B cell (primary cell): ENCODE results near the gene B4GALT3. TPM values are rescaled to one million over a fixed set of nuclear protein-coding genes. Genes with fewer than 3 reads are reported as not detected.
A peak's percentile ranks its signal among the peaks of the same experiment; 100 is the strongest.

Source experiments
- ATAC-seq: fragments of 200-7000 bp; cut with Tn5 transposase; one replicate; pipeline ENCODE4 v1.10.0; 2021; ENCODE audit warnings: low read depth, mild to moderate bottlenecking, moderate number of reproducible peaks, moderate library complexity
- CTCF ChIA-PET: fragments of 350-600 bp; sonication (Branson Sonifier 250); formaldehyde crosslinking; loops from one replicate; lab custom pipeline; 2021; ENCODE audit warnings: antibody characterized with exemption, inconsistent platforms; lab: Charles Lee
- POLR2A ChIA-PET: fragments of 350-600 bp; sonication (Branson Sonifier 250); formaldehyde crosslinking; loops from one replicate; lab custom pipeline; 2021; ENCODE audit warnings: antibody characterized with exemption; lab: Charles Lee
- DNase-seq: peaks from one replicate; pipeline ENCODE4 v3.0.0; 2013
- H2AFZ ChIP-seq: 2 replicates; pipeline ENCODE4 v1.6.1; 2012; ENCODE audit warnings: mild to moderate bottlenecking, low read depth, low read length; ENCODE audit not compliant: insufficient read depth, poor library complexity, severe bottlenecking
- H3K27ac ChIP-seq, 2 donors: 1 replicate in 1 of 2; 2 replicates in 1 of 2; pipeline ENCODE4 v1.5.1; 2012 to 2013; ENCODE audit warnings: low read length in 2 of 2, mild to moderate bottlenecking in 2 of 2, moderate library complexity in 1 of 2
- H3K27me3 ChIP-seq, 4 experiments: fragments of 200-600 bp in 1 of 4; sonication (generic) in 1 of 4; replicated peaks in 1 of 4; 1 replicate in 2 of 4; 2 replicates in 2 of 4; pipeline versions ENCODE4 v1.6.1 to v1.7.0; 2013 to 2016; ENCODE audit warnings: low read length in 3 of 4, mild to moderate bottlenecking in 2 of 4, mixed read lengths in 1 of 4, moderate library complexity in 1 of 4; ENCODE audit not compliant: insufficient read depth in 4 of 4, control insufficient read depth in 3 of 4; ENCODE audit errors: control extremely low read depth in 1 of 4
- H3K36me3 ChIP-seq, 2 experiments: replicated peaks in 1 of 2; 1 replicate in 1 of 2; 2 replicates in 1 of 2; pipeline versions ENCODE4 v1.6.1 to v1.7.1; 2013; ENCODE audit warnings: low read length in 1 of 2; ENCODE audit not compliant: insufficient read depth in 2 of 2, control insufficient read depth in 1 of 2; ENCODE audit errors: control extremely low read depth in 1 of 2, extremely low read depth in 1 of 2
- H3K4me1 ChIP-seq, 2 donors: fragments of 200-600 bp in 1 of 2; sonication (generic) in 1 of 2; 1 replicate in 1 of 2; 2 replicates in 1 of 2; pipeline versions ENCODE4 v1.5.1 to v1.6.1; 2013 to 2017; ENCODE audit warnings: low read length in 2 of 2; ENCODE audit not compliant: control insufficient read depth in 2 of 2, insufficient read depth in 2 of 2
- H3K4me2 ChIP-seq: replicated peaks from 2 replicates; pipeline ENCODE3; 2012; ENCODE audit warnings: mild to moderate bottlenecking, low read depth, low read length; ENCODE audit not compliant: poor library complexity, severe bottlenecking
- H3K4me3 ChIP-seq, 5 experiments: fragments of 200-600 bp in 1 of 5; sonication (generic) in 1 of 5; 1 replicate in 3 of 5; 2 replicates in 2 of 5; pipeline versions ENCODE4 v1.5.1 to v1.7.0; 2011 to 2016; ENCODE audit warnings: low read length in 4 of 5, mild to moderate bottlenecking in 4 of 5, low read depth in 2 of 5, control low read depth in 1 of 5, moderate library complexity in 1 of 5; ENCODE audit not compliant: insufficient read depth in 1 of 5; ENCODE audit errors: control extremely low read depth in 1 of 5, extremely low read depth in 1 of 5
- H3K79me2 ChIP-seq: fragments of 200-600 bp; sonication (generic); one replicate; pipeline ENCODE4 v1.6.0; 2016; ENCODE audit warnings: low read length; ENCODE audit not compliant: control insufficient read depth, insufficient read depth
- H3K9ac ChIP-seq: fragments of 200-600 bp; sonication (generic); 2 replicates; pipeline ENCODE4 v1.6.1; 2017; ENCODE audit warnings: mild to moderate bottlenecking, low read length, moderate library complexity
- H3K9me3 ChIP-seq, 3 donors: one replicate each; pipeline versions ENCODE4 v1.6.1 to v1.7.1; 2013; ENCODE audit warnings: low read length in 2 of 3; ENCODE audit not compliant: control insufficient read depth in 2 of 3, insufficient read depth in 1 of 3; ENCODE audit errors: control extremely low read depth in 1 of 3
- H4K20me1 ChIP-seq: 2 replicates; pipeline ENCODE4 v1.6.0; 2012; ENCODE audit warnings: mild to moderate bottlenecking, low read length; ENCODE audit not compliant: insufficient read depth, control insufficient read depth, poor library complexity, severe bottlenecking
- H3K27ac Mint-ChIP-seq: one replicate; pipeline ENCODE4 v1.8.0; 2021; ENCODE audit warnings: mixed read lengths
- H3K27me3 Mint-ChIP-seq: one replicate; pipeline ENCODE4 v1.8.0; 2021; ENCODE audit warnings: mixed read lengths
- H3K4me1 Mint-ChIP-seq: one replicate; pipeline ENCODE4 v1.8.0; 2021; ENCODE audit warnings: mixed read lengths
- H3K4me3 Mint-ChIP-seq: one replicate; pipeline ENCODE4 v1.8.0; 2021; ENCODE audit warnings: mixed read lengths
- H3K9me3 Mint-ChIP-seq: one replicate; pipeline ENCODE4 v1.8.0; 2022; ENCODE audit warnings: mixed read lengths; ENCODE audit not compliant: insufficient read depth
- CTCF ChIP-seq: fragments of 200-600 bp; IDR thresholded peaks from one replicate; pipeline ENCODE4 v1.8.0; 2022; ENCODE audit warnings: antibody characterized with exemption, mild to moderate bottlenecking
- EZH2 ChIP-seq: IDR thresholded peaks from 2 replicates; pipeline ENCODE4 v1.6.1; 2012; ENCODE audit warnings: borderline replicate concordance, low read depth, mild to moderate bottlenecking, moderate library complexity, low read length; ENCODE audit not compliant: insufficient read depth, poor library complexity, severe bottlenecking
- WGBS: methylation state at CpG from one replicate; pipeline ENCODE4 v1.1.5; 2013; ENCODE audit warnings: missing lambda C conversion rate; ENCODE audit not compliant: insufficient coverage; 5-methylcytosine and 5-hydroxymethylcytosine counted together
- intact Hi-C: fragments of 100-400 bp; cut with micrococcal nuclease; formaldehyde crosslinking; loops from one replicate; pipeline ENCODE4 v1.10.0; 2022
- polyA plus RNA-seq: library from polyadenylated mRNA; depleted of rRNA; stranded (reverse); fragments of >200 nt; gene quantifications from 2 replicates; pipeline ENCODE4 v1.2.3, GENCODE V29; 2012
- total RNA-seq, 2 donors: library from RNA; stranded (reverse); fragments of 120-200 nt in 1 of 2; gene quantifications; 1 replicate in 1 of 2; 2 replicates in 1 of 2; pipeline versions ENCODE4 v1.2.3 to v1.2.4, GENCODE V29; 2013 to 2022

The B4GALT3 gene
- total and polyA plus RNA-seq, 2 donors (not counting 1 experiment from before 2014, with no cell fraction given) = 37.6 to 59.6 TPM

GRCh38 chr1:161165742-161166668 lies 11.3 kb downstream of the B4GALT3 start, which contains the start of gene PPOX:
Gene PPOX, plus strand, starts transcription at chr1:161166426. Its CDS starts 422 bp downstream, at chr1:161166848.
- TF ChIP-seq CTCF (peak; percentile 68), EZH2 (no peak)
- no peaks in the 10 kb centered on the region for H3K27me3 ChIP-seq
- H3K9me3 Mint-ChIP-seq = no peaks in the 10 kb centered on the region
- peak within 1 kb of the TSS; percentile 89 to 92 for H3K27ac ChIP-seq
- ChIA-PET CTCF (interaction anchor here (0.6 to 4.8 kb wide), 37 partner anchors 8 to 874 kb away, joined by 3 to 47 read pairs (median 4); partner anchors contain the start of genes ADAMTS4, ARHGAP30, B4GALT3 and CFAP126), POLR2A (interaction anchor here (0.6 to 2.2 kb wide), 15 partner anchors 8 to 145 kb away, joined by 3 to 12 read pairs (median 4); partner anchors contain the start of genes B4GALT3, F11R, TOMM40L and UFC1)
- peaks cover 19% of the 10 kb centered on the region for H3K79me2 ChIP-seq
- peaks cover 20 to 26% of the 10 kb centered on the region in 2 donors for H3K4me1 ChIP-seq
- peak within 1 kb of the TSS; percentile 48 to 82 (median 69) for H3K4me3 ChIP-seq
- no peaks in the 10 kb centered on the region for H3K9me3 ChIP-seq
- H4K20me1 ChIP-seq = no peaks in the 10 kb centered on the region
- H3K36me3 ChIP-seq = peaks cover 0 to 41% of the 10 kb centered on the region in 2 experiments
- peak within 1 kb of the TSS; percentile 78 for H3K9ac ChIP-seq
- H3K27ac Mint-ChIP-seq = peak within 1 kb of the TSS; percentile 99
- intact Hi-C loops = loop anchor here (1.0 to 2.0 kb wide), 7 partner anchors 11 to 59 kb away; partner anchors contain the start of genes B4GALT3, DEDD, NDUFS2 and NIT1
- peak within 1 kb of the TSS; percentile 91 for H3K4me3 Mint-ChIP-seq
- H2AFZ ChIP-seq = peak within 1 kb of the TSS; percentile 95
- H3K4me2 ChIP-seq = peak within 1 kb of the TSS; percentile 95
- no peaks in the 10 kb centered on the region for H3K27me3 Mint-ChIP-seq
- peak; percentile 94 for ATAC-seq
- DNase-seq = peak; percentile 95
- peaks cover 47% of the 10 kb centered on the region for H3K4me1 Mint-ChIP-seq
- WGBS = under 1% methylated on average over 52 of the region's 54 CpGs
